Heart left ventricle (tissue), 13 donors: ENCODE measurements around the gene ZNF565.

Experiments
- POLR2A ChIP-seq, 2 donors: fragments of 450-650 bp; IDR thresholded peaks; one replicate each; pipeline ENCODE4 v1.6.1; 2017; ENCODE audit warnings: antibody characterized with exemption in 2 of 2, mild to moderate bottlenecking in 2 of 2, moderate library complexity in 2 of 2
- TF ChIP-seq, protein P1 (sequence below), 12 donors: fragments of 200-600 bp; sonication (generic) in 4 of 12; IDR thresholded peaks; one replicate each; pipeline versions ENCODE4 v1.5.0 to v1.8.0; 2018 to 2022; ENCODE audit warnings: antibody characterized with exemption in 12 of 12, mild to moderate bottlenecking in 5 of 12
- donor health status: ischemic (EF 13 %, LVEDD 7.1; RV severe dilation, severe dysfunction).
- donor health status: DM: no; HTN: yes; CAD: no.
- donor health status: DM: no; HTN: no; CAD: no.
- donor health status: ischemic (EF 25% LVEDD 6.9; RV normal size, moderate dysfunction).
- donor health status: ischemic (EF 25% LVEDD 5.7; RV mildly dilated, moderate dysfunction).
- donor health status: ischemic (EF 35%, LVEDD 5.7; RV mildly dilated, moderate dysfunction).
- donor health status: nonischemic (EF 11% LVEDD 7.7; RV severe dilation, severe dysfunction).
- donor health status: DM: yes; HTN: yes; CAD: no.
- donor health status: PGD.
- donor health status: ischemic (EF 29% LVEDD 5.4; RV normal size, mild dysfunction).
- donor health status: nonischemic (EF 23%, LVEDD 6.1; RV moderate dilation, normal function).

DNA sequence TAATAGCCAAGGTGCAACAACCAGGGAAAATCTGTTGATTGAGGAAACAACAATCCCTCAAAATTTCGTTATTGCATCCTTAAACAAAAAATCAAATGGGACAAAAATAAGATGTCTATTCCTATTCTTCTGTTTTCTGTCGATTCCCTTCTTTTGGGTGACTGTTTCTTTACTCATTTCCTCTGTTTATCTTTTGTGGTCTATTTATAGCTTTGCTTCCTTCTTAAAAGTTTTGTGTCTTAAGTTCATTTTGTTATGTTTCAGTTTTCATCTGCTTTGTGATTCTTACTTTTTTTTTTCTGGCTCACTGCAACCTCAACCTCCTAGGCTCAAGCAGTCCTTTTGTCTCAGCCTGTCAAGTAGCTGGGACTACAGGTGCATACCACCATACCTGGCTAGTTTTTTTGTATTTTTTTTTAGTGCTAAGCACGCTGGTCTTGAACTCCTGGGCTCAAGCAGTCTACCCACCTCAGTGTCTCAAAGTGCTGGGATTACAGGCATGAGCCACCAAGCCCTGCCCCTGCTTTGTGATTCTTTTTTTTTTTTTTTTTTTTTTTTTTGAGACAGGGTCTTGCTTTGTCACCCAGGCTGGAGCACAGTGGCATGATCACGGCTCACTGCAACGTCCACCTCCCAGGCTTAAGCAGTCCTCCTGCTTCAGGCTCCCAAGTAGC lies 10.9 kb upstream of the ZNF565 start:
- TF ChIP-seq, protein P1, sequence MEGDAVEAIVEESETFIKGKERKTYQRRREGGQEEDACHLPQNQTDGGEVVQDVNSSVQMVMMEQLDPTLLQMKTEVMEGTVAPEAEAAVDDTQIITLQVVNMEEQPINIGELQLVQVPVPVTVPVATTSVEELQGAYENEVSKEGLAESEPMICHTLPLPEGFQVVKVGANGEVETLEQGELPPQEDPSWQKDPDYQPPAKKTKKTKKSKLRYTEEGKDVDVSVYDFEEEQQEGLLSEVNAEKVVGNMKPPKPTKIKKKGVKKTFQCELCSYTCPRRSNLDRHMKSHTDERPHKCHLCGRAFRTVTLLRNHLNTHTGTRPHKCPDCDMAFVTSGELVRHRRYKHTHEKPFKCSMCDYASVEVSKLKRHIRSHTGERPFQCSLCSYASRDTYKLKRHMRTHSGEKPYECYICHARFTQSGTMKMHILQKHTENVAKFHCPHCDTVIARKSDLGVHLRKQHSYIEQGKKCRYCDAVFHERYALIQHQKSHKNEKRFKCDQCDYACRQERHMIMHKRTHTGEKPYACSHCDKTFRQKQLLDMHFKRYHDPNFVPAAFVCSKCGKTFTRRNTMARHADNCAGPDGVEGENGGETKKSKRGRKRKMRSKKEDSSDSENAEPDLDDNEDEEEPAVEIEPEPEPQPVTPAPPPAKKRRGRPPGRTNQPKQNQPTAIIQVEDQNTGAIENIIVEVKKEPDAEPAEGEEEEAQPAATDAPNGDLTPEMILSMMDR (IDR thresholded peaks at IDR 0.05), result no peak
- no peak for TF ChIP-seq POLR2A (IDR thresholded peaks at IDR 0.05)
